Mucosa of descending colon (tissue), 3 donors: ENCODE measurements around the gene OSTN. TPM values are rescaled to one million over a fixed set of nuclear protein-coding genes. Genes with fewer than 3 reads are reported as not detected.

Source experiments
- ATAC-seq: fragments of 200-7000 bp; cut with Tn5 transposase; one replicate; pipeline ENCODE4 v1.9.1; 2020; ENCODE audit warnings: mild to moderate bottlenecking, moderate library complexity
- DNase-seq, 3 donors: peaks; one replicate each; pipeline ENCODE4 v3.0.0-alpha.2; 2020
- H3K36me3 ChIP-seq: fragments of 200-600 bp; one replicate; pipeline ENCODE4 v1.8.0; 2021; ENCODE audit warnings: low read depth, mild to moderate bottlenecking
- H3K4me1 ChIP-seq: fragments of 200-600 bp; one replicate; pipeline ENCODE4 v1.8.0; 2021; ENCODE audit warnings: low read depth, mild to moderate bottlenecking
- H3K4me3 ChIP-seq: fragments of 200-600 bp; one replicate; pipeline ENCODE4 v1.8.0; 2021; ENCODE audit warnings: mild to moderate bottlenecking
- H3K9me3 ChIP-seq: fragments of 200-600 bp; one replicate; pipeline ENCODE4 v1.8.0; 2021; ENCODE audit warnings: mild to moderate bottlenecking
- intact Hi-C, 2 donors: fragments of 100-400 bp; cut with DNase I in 1 of 2; cut with micrococcal nuclease in 1 of 2; formaldehyde crosslinking; loops; one replicate each; pipeline versions ENCODE4 v1.11.0 to v1.11.1; 2022; cut with DNase I, micrococcal nuclease
- total RNA-seq, 3 donors: library from RNA; stranded (reverse); fragmentation: NEBNext Ultra II Directional in 2 of 3; extraction: Animal tissue kit (Norgen Biotek cat#: 25700) in 2 of 3; gene quantifications; one replicate each; pipeline versions ENCODE4 v1.2.1 to v1.2.4, GENCODE V29; 2021 to 2023
- TF ChIP-seq, protein P1 (sequence below): fragments of 200-600 bp; IDR thresholded peaks from one replicate; pipeline ENCODE4 v1.8.0; 2022; ENCODE audit warnings: antibody characterized with exemption, mild to moderate bottlenecking
- donor health status: DM: no; HTN: no; CAD: no; lungs with moderate emphysema.
- donor health status: DM: no; HTN: no; CAD: no.
- donor health status: DM: no; HTN: yes; CAD: no.

Gene OSTN
- total RNA-seq, 3 donors from 2014 or later: not detected

DNA sequence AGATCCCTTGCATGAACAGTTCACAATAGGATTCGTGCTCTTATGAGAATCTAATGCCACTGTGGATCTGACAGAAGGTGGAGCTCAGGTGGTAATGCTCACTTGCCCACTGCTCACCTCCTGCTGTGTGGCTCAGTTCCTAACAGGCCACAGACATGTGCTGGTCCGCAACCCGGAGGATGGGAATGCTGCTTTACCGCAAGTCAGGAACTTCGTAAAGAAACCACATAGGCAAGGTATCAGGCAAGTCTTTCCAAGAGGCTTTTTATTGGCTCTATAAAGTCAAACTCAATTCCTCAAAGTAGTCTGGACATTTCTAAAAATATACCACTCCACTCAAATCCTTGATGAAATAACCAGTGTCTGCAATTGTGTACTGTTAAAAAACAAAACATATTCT lies 56.1 kb downstream of the OSTN start:
- Histone ChIP-seq H3K9me3 (no peaks in the 10 kb centered on the region), H3K4me3 (no peak overlapping the region), H3K36me3 (no peaks in the 10 kb centered on the region), H3K4me1 (no peaks in the 10 kb centered on the region)
- TF ChIP-seq, protein P1, sequence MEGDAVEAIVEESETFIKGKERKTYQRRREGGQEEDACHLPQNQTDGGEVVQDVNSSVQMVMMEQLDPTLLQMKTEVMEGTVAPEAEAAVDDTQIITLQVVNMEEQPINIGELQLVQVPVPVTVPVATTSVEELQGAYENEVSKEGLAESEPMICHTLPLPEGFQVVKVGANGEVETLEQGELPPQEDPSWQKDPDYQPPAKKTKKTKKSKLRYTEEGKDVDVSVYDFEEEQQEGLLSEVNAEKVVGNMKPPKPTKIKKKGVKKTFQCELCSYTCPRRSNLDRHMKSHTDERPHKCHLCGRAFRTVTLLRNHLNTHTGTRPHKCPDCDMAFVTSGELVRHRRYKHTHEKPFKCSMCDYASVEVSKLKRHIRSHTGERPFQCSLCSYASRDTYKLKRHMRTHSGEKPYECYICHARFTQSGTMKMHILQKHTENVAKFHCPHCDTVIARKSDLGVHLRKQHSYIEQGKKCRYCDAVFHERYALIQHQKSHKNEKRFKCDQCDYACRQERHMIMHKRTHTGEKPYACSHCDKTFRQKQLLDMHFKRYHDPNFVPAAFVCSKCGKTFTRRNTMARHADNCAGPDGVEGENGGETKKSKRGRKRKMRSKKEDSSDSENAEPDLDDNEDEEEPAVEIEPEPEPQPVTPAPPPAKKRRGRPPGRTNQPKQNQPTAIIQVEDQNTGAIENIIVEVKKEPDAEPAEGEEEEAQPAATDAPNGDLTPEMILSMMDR: no peak
- intact Hi-C loops: no loop called here
- DNase-seq (no peak), ATAC-seq (no peak)

DNA sequence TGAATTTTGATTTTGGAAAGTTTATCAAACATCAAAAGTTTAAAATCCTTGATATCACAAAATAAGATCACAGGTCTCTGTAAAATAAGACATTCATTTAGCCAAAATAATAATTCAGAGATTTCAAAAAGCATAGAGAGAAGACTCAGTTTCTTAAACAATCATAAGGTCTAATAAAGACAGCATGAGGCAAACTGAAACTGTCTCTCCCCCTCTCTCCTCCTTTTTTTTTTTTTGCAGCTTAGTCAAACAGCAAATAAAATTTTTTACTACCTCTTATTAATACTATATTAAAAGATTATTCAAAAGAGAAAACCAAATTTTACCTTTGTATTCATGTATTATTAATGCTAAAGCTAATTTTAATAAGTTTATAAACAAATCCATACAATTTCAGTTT lies 57.4 kb downstream of the OSTN start:
- TF ChIP-seq, protein P1: no peak
- intact Hi-C loops: no loop called here
- no peak for ATAC-seq

DNA sequence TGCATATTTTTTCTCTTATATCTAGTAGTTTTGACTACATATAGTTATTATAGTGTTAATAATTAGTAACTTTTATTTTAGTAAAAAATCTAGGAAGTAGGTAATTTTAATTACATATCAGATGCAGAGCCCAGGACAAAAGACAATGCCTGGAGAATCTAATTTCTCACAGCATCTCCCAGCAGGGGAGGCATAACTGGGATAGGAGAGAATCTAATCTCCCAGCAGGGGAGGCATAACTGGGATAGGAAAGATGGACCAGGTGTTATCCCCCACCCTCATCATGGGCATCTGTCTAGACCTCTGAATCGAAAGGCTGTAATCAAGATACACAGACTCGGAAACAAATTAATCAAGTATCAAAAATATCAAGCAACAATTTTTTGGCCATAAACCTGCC lies 58.2 kb downstream of the OSTN start:
- ATAC-seq: no peak

More for the DNA sequence above, 57.4 kb downstream of the OSTN start:
- no peaks in the 10 kb centered on the region for H3K36me3 ChIP-seq
- no peak for DNase-seq
- H3K4me1 ChIP-seq: no peaks in the 10 kb centered on the region
- H3K9me3 ChIP-seq: no peaks in the 10 kb centered on the region
- no peak overlapping the region for H3K4me3 ChIP-seq

DNA sequence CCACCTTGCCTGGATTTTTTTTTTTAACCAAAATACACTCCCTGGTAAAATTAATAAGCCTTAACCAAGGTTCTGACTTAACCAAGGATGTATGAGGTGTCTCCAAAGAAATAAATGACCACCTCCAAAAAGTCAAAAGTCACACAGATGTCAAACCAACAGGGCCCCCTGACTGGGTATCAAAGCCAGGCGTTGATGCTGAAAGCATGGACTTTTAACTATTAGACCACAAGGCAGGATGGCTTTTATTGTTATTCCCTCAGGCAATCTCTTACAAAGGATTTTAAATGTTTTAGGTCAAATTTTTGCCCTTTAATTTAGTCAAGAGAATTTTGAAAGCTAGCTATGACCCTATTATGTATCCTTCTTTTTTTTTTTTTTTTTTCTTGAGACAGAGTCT lies 60.4 kb downstream of the OSTN start:
- no peak overlapping the region for H3K4me3 ChIP-seq
- no peak for ATAC-seq
- TF ChIP-seq, protein P1: no peak
- H3K9me3 ChIP-seq: no peaks in the 10 kb centered on the region
- intact Hi-C loops: no loop called here
- no peaks in the 10 kb centered on the region for H3K4me1 ChIP-seq
- H3K36me3 ChIP-seq: no peaks in the 10 kb centered on the region
- DNase-seq: no peak

More for the DNA sequence above, 58.2 kb downstream of the OSTN start:
- no peaks in the 10 kb centered on the region for H3K9me3 ChIP-seq
- H3K4me3 ChIP-seq: no peak overlapping the region
- TF ChIP-seq, protein P1: no peak
- DNase-seq: no peak
- intact Hi-C loops: no loop called here
- no peaks in the 10 kb centered on the region for H3K4me1 ChIP-seq
- H3K36me3 ChIP-seq: no peaks in the 10 kb centered on the region

DNA sequence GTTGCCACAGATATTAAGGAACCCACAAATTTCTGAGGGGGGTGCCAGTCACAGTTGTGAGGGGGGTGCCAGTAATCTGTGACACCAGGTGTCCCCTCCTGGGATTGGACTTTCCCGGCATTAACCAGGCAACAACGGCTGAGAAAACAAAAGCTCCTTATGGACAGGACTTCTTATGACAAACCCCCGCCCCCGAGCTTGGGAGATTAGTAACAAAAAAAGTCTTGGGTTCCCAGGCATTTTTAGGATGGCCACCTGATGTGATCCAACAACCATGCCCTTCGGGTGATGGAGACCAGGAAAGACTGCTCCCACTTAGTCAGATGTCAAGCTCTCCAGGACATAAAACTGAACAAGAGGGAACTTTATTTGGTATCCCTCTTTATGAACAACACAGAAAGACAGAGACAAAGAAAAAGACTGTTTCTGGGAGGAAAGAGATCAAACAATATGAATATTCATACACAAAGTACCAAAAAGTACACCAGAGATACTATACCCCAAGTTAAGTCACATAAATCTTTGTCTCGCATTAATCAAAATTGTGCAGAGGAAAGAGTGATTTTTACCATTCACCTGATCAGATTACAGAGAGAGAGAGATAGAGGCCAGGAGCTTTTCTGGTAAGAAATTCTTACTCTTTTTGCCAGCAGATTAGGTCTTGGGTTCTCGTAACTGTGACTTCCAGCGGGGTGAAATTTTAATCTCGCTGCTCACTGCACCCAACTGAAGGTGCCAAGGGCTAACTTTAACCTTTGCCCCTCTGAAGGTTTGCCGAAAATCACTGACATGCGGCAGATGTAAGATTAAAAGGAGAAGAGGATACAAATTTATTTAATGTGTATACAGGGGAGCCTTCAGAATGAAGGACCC lies 61.6 kb downstream of the OSTN start:
- Histone ChIP-seq H3K36me3 (no peaks in the 10 kb centered on the region), H3K4me3 (no peak overlapping the region), H3K9me3 (no peaks in the 10 kb centered on the region), H3K4me1 (no peaks in the 10 kb centered on the region)
- TF ChIP-seq, protein P1: no peak
- intact Hi-C loops: no loop called here
- ATAC-seq (no peak), DNase-seq (no peak)
